SHP77 treated with DMSO at 0.1 percent for 48 hours (cell line): Measurements from ENCODE around the gene SKAP1.
A peak's percentile ranks its signal among the peaks of the same experiment; 100 is the strongest.
"Not testable (repeated sequence)": the region's sequence is repeated elsewhere in the genome, so short reads cannot be mapped to it uniquely, and the experiment has no call there.

Experiments
- DNase-seq: peaks from one replicate; lab custom pipeline; 2025; lab: John Stamatoyannopoulos, UW

The SKAP1 gene

GRCh38 chr17:48285614-48286013 lies 144.4 kb downstream of the SKAP1 start:
- no peak for DNase-seq

GRCh38 chr17:48283907-48284306 lies 146.1 kb downstream of the SKAP1 start:
- no peak for DNase-seq

- DNase-seq: no peak
Measured at GRCh38 chr17:48283411-48283810, 146.6 kb downstream of the SKAP1 start.

GRCh38 chr17:48282303-48282702 lies 147.7 kb downstream of the SKAP1 start:
- no peak for DNase-seq

- no peak for DNase-seq
Measured at GRCh38 chr17:48278760-48279491, 151.1 kb downstream of the SKAP1 start.

- no peak for DNase-seq
Measured at GRCh38 chr17:48276776-48277175, 153.2 kb downstream of the SKAP1 start.

GRCh38 chr17:48270899-48271298 lies 159.1 kb downstream of the SKAP1 start:
- no peak for DNase-seq

- DNase-seq: no peak
Measured at GRCh38 chr17:48269209-48269608, 160.8 kb downstream of the SKAP1 start.

GRCh38 chr17:48263731-48264035 lies 166.3 kb downstream of the SKAP1 start:
- DNase-seq: no peak

GRCh38 chr17:48262982-48263730 lies 166.9 kb downstream of the SKAP1 start:
- peak; percentile 45 for DNase-seq

- peak; percentile 68 for DNase-seq
Measured at GRCh38 chr17:48261297-48261880, 168.6 kb downstream of the SKAP1 start.

GRCh38 chr17:48259694-48260291 lies 170.2 kb downstream of the SKAP1 start:
- DNase-seq: peak; percentile 71

- DNase-seq: peak; percentile 17
Measured at GRCh38 chr17:48258331-48258730, 171.7 kb downstream of the SKAP1 start.

- DNase-seq: no peak
Measured at GRCh38 chr17:48255759-48256158, 174.3 kb downstream of the SKAP1 start.

GRCh38 chr17:48254896-48255295 lies 175.1 kb downstream of the SKAP1 start:
- no peak for DNase-seq

- DNase-seq: no peak
Measured at GRCh38 chr17:48253975-48254374, 176.0 kb downstream of the SKAP1 start.

- no peak for DNase-seq
Measured at GRCh38 chr17:48251950-48252349, 178.1 kb downstream of the SKAP1 start.

- no peak for DNase-seq
Measured at GRCh38 chr17:48250949-48251348, 179.1 kb downstream of the SKAP1 start.

GRCh38 chr17:48250059-48250458 lies 180.0 kb downstream of the SKAP1 start:
- DNase-seq: not testable (repeated sequence)

GRCh38 chr17:48247603-48248002 lies 182.4 kb downstream of the SKAP1 start:
- DNase-seq: no peak

- DNase-seq: no peak
Measured at GRCh38 chr17:48247038-48247437, 183.0 kb downstream of the SKAP1 start.

- DNase-seq: no peak
Measured at GRCh38 chr17:48246612-48247011, 183.4 kb downstream of the SKAP1 start.
